GM12865 (cell line): Measurements from ENCODE around the gene ECE1.
"Not testable (repeated sequence)": the region's sequence is repeated elsewhere in the genome, so short reads cannot be mapped to it uniquely, and the experiment has no call there.

Source experiments
- DNase-seq: peaks from one replicate; pipeline ENCODE4 v3.0.0; 2010; ENCODE audit warnings: low read depth
- H3K4me3 ChIP-seq: 2 replicates; pipeline ENCODE4 v1.5.1; 2011; ENCODE audit warnings: mild to moderate bottlenecking, low read depth, low read length, control low read depth
- CTCF ChIP-seq: IDR thresholded peaks from 2 replicates; pipeline ENCODE4 v1.5.1; 2011; ENCODE audit warnings: low read length, control low read depth, low read depth, inconsistent platforms; ENCODE audit not compliant: insufficient read depth; ENCODE audit errors: missing control alignments

Gene ECE1

GRCh38 chr1:21217812-21218596 lies 72.3 kb downstream of the ECE1 start:
- TF ChIP-seq CTCF, result peak; percentile 43
- DNase-seq, result no peak
- H3K4me3 ChIP-seq, result no peak overlapping the region

GRCh38 chr1:21216835-21217811 lies 73.1 kb downstream of the ECE1 start:
- H3K4me3 ChIP-seq, result no peak overlapping the region
- TF ChIP-seq CTCF, result peak; percentile 82
- DNase-seq, result peak; percentile 77

GRCh38 chr1:21212126-21212525 lies 78.1 kb downstream of the ECE1 start:
- no peak for TF ChIP-seq CTCF
- no peak for DNase-seq
- H3K4me3 ChIP-seq, result no peak overlapping the region

- not testable (repeated sequence) for H3K4me3 ChIP-seq, DNase-seq
Measured at GRCh38 chr1:21208137-21208700, 82.0 kb downstream of the ECE1 start.

DNA sequence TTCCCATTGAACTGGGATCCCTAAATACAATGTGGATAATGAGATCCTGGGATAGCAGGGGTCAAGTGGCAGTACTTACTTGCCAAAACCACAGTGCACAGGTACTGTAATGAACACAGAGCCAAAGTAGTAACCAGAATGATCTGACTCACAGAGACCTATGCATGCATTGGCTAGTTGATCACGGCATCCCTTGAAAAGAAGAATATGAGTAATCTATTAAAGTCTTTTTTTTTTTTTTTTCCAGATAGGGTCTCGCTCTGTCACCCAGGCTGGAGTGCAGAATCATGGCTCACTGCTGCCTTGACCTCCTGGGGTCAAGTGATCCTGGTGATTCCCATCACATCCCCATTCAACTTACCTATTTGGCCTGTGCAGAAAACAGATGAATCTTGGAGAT lies 84.1 kb downstream of the ECE1 start:
- no peak for DNase-seq
- no peak for TF ChIP-seq CTCF
- no peak overlapping the region for H3K4me3 ChIP-seq

DNA sequence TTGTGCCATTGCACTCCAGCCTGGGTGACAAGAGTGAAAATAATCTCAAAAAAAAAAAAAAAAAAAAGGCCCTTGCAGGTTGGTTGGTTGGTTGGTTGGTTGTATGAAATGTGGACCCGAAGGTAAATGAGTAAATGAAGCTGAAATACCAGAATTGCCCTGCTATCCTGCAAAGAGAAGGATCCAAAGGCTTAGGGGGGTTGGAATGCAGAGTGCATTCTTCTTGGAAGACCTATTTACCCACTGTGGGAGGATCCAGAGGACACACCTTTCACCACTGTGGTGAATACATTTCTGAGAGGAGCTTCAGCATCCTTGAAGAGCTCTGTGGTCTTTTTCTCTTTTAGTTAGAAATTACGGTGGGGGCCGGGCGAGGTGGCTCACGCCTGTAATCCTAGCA lies 84.8 kb downstream of the ECE1 start:
- no peak for TF ChIP-seq CTCF
- DNase-seq, result no peak
- H3K4me3 ChIP-seq, result no peak overlapping the region

- H3K4me3 ChIP-seq, result no peak overlapping the region
- TF ChIP-seq CTCF, result no peak
- no peak for DNase-seq
Measured at GRCh38 chr1:21201650-21202049, 88.6 kb downstream of the ECE1 start.

DNA sequence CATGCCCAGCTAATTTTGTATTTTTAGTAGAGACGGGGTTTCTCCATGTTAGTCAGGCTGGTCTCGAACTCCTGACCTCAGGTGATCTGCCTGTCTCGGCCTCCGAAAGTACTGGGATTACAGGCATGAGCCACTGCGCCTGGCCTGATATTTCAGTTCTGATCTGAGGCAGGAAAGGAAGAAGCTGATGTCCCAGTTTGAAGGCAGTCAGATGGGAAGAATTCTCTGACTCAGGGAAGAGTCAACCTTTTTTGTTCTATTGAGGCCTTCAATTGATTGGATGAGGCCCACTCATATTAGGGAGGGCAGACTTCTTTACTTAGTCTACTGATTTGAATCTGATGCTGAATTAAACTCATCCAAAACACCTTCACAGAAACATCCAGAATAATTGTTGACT lies 89.0 kb downstream of the ECE1 start:
- H3K4me3 ChIP-seq, DNase-seq: not testable (repeated sequence)
